ENCODE measurements around the gene SCAPER.

Gene SCAPER

DNA sequence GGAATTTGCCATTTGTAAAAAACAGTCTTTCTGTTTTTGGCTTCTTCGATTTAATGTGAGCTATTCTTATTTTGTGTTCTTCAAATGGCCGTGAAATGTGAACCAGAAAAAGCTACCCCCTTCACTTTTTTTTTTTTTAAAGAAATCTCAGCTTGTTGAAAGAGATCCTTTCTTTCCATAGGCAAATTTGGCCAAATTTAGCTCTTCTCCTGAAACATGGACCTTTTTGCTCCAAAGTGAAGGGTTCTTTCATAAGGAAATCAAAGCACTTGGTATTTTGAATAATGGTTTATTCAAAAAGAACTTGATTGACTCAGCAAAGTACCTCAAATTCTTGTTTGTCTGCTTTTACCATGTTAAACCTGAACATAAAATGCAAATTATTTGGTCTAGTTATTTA lies 36.5 kb upstream of the SCAPER start:
- no peak overlapping the region for H3K4me3 ChIP-seq (ENCODE audit: low read depth, low read length)
- POLR2A ChIA-PET, result interaction anchor here (0.6 to 0.9 kb wide), 4 partner anchors 8 to 605 kb away, joined by 3 to 4 read pairs (median 4); partner anchors contain the start of genes ISL2 and RCN2

More for the DNA sequence above, 36.5 kb upstream of the SCAPER start:
- CTCF ChIA-PET, result interaction anchor here (0.6 to 1.6 kb wide), 11 partner anchors 8 to 713 kb away, joined by 3 to 5 read pairs (median 4); no protein-coding TSS in a partner anchor
- H3K36me3 ChIP-seq (ENCODE audit: control insufficient read depth in 2 of 2, insufficient read depth in 1 of 2, low read length in 2 of 2), result peaks cover 56 to 66% of the 10 kb centered on the region in 2 experiments
- H3K9me3 ChIP-seq (ENCODE audit: control insufficient read depth, insufficient read depth, low read depth, low read length), result no peaks in the 10 kb centered on the region
- H3K4me1 ChIP-seq (ENCODE audit: control insufficient read depth, insufficient read depth, low read length), result no peaks in the 10 kb centered on the region
- TF ChIP-seq ZNF211 (tag by site-specific recombination; IDR thresholded peaks at IDR 0.05; ENCODE audit: low read depth) (no peak), KLF1 (tag by site-specific recombination; IDR thresholded peaks at IDR 0.05) (no peak), ZNF223 (tag by site-specific recombination; IDR thresholded peaks at IDR 0.05) (no peak), ZNF23 (tag by site-specific recombination; IDR thresholded peaks at IDR 0.05; ENCODE audit: borderline replicate concordance) (no peak), MYNN (tag by site-specific recombination; IDR thresholded peaks at IDR 0.05; ENCODE audit: borderline replicate concordance) (no peak), ZNF132 (tag by site-specific recombination; IDR thresholded peaks at IDR 0.05; ENCODE audit: borderline replicate concordance) (no peak), ZNF664 (tag by site-specific recombination; IDR thresholded peaks at IDR 0.05) (no peak), ZFHX2 (tag by site-specific recombination; conservative IDR thresholded peaks at IDR 0.05) (no peak), FEZF1 (tag by site-specific recombination; IDR thresholded peaks at IDR 0.05) (no peak), ZNF266 (tag by site-specific recombination; IDR thresholded peaks at IDR 0.05; ENCODE audit: low read depth) (no peak), ZNF174 (tag by site-specific recombination; IDR thresholded peaks at IDR 0.05) (no peak), ZNF830 (tag by site-specific recombination; IDR thresholded peaks at IDR 0.05; ENCODE audit: low read depth) (no peak)
- TF ChIP-seq, protein P1, sequence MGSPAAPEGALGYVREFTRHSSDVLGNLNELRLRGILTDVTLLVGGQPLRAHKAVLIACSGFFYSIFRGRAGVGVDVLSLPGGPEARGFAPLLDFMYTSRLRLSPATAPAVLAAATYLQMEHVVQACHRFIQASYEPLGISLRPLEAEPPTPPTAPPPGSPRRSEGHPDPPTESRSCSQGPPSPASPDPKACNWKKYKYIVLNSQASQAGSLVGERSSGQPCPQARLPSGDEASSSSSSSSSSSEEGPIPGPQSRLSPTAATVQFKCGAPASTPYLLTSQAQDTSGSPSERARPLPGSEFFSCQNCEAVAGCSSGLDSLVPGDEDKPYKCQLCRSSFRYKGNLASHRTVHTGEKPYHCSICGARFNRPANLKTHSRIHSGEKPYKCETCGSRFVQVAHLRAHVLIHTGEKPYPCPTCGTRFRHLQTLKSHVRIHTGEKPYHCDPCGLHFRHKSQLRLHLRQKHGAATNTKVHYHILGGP (tag by site-specific recombination; IDR thresholded peaks at IDR 0.05), result no peak
- TF ChIP-seq, protein P2, sequence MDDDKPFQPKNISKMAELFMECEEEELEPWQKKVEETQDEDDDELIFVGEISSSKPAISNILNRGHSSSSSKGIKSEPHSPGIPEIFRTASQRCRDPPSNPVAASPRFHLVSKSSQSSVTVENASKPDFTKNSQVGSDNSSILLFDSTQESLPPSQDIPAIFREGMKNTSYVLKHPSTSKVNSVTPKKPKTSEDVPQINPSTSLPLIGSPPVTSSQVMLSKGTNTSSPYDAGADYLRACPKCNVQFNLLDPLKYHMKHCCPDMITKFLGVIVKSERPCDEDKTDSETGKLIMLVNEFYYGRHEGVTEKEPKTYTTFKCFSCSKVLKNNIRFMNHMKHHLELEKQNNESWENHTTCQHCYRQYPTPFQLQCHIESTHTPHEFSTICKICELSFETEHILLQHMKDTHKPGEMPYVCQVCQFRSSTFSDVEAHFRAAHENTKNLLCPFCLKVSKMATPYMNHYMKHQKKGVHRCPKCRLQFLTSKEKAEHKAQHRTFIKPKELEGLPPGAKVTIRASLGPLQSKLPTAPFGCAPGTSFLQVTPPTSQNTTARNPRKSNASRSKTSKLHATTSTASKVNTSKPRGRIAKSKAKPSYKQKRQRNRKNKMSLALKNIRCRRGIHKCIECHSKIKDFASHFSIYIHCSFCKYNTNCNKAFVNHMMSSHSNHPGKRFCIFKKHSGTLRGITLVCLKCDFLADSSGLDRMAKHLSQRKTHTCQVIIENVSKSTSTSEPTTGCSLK (tag by site-specific recombination; IDR thresholded peaks at IDR 0.05), result no peak
- TF ChIP-seq, protein P3, sequence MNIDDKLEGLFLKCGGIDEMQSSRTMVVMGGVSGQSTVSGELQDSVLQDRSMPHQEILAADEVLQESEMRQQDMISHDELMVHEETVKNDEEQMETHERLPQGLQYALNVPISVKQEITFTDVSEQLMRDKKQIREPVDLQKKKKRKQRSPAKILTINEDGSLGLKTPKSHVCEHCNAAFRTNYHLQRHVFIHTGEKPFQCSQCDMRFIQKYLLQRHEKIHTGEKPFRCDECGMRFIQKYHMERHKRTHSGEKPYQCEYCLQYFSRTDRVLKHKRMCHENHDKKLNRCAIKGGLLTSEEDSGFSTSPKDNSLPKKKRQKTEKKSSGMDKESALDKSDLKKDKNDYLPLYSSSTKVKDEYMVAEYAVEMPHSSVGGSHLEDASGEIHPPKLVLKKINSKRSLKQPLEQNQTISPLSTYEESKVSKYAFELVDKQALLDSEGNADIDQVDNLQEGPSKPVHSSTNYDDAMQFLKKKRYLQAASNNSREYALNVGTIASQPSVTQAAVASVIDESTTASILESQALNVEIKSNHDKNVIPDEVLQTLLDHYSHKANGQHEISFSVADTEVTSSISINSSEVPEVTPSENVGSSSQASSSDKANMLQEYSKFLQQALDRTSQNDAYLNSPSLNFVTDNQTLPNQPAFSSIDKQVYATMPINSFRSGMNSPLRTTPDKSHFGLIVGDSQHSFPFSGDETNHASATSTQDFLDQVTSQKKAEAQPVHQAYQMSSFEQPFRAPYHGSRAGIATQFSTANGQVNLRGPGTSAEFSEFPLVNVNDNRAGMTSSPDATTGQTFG (tag by site-specific recombination; IDR thresholded peaks at IDR 0.05; ENCODE audit: borderline replicate concordance), result no peak
- TF ChIP-seq, protein P4, sequence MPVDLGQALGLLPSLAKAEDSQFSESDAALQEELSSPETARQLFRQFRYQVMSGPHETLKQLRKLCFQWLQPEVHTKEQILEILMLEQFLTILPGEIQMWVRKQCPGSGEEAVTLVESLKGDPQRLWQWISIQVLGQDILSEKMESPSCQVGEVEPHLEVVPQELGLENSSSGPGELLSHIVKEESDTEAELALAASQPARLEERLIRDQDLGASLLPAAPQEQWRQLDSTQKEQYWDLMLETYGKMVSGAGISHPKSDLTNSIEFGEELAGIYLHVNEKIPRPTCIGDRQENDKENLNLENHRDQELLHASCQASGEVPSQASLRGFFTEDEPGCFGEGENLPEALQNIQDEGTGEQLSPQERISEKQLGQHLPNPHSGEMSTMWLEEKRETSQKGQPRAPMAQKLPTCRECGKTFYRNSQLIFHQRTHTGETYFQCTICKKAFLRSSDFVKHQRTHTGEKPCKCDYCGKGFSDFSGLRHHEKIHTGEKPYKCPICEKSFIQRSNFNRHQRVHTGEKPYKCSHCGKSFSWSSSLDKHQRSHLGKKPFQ (tag by site-specific recombination; IDR thresholded peaks at IDR 0.05), result no peak
- TF ChIP-seq, protein P5, sequence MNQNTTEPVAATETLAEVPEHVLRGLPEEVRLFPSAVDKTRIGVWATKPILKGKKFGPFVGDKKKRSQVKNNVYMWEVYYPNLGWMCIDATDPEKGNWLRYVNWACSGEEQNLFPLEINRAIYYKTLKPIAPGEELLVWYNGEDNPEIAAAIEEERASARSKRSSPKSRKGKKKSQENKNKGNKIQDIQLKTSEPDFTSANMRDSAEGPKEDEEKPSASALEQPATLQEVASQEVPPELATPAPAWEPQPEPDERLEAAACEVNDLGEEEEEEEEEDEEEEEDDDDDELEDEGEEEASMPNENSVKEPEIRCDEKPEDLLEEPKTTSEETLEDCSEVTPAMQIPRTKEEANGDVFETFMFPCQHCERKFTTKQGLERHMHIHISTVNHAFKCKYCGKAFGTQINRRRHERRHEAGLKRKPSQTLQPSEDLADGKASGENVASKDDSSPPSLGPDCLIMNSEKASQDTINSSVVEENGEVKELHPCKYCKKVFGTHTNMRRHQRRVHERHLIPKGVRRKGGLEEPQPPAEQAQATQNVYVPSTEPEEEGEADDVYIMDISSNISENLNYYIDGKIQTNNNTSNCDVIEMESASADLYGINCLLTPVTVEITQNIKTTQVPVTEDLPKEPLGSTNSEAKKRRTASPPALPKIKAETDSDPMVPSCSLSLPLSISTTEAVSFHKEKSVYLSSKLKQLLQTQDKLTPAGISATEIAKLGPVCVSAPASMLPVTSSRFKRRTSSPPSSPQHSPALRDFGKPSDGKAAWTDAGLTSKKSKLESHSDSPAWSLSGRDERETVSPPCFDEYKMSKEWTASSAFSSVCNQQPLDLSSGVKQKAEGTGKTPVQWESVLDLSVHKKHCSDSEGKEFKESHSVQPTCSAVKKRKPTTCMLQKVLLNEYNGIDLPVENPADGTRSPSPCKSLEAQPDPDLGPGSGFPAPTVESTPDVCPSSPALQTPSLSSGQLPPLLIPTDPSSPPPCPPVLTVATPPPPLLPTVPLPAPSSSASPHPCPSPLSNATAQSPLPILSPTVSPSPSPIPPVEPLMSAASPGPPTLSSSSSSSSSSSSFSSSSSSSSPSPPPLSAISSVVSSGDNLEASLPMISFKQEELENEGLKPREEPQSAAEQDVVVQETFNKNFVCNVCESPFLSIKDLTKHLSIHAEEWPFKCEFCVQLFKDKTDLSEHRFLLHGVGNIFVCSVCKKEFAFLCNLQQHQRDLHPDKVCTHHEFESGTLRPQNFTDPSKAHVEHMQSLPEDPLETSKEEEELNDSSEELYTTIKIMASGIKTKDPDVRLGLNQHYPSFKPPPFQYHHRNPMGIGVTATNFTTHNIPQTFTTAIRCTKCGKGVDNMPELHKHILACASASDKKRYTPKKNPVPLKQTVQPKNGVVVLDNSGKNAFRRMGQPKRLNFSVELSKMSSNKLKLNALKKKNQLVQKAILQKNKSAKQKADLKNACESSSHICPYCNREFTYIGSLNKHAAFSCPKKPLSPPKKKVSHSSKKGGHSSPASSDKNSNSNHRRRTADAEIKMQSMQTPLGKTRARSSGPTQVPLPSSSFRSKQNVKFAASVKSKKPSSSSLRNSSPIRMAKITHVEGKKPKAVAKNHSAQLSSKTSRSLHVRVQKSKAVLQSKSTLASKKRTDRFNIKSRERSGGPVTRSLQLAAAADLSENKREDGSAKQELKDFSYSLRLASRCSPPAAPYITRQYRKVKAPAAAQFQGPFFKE (tag by site-specific recombination; IDR thresholded peaks at IDR 0.05; ENCODE audit: borderline replicate concordance), result no peak
- TF ChIP-seq, protein P6, sequence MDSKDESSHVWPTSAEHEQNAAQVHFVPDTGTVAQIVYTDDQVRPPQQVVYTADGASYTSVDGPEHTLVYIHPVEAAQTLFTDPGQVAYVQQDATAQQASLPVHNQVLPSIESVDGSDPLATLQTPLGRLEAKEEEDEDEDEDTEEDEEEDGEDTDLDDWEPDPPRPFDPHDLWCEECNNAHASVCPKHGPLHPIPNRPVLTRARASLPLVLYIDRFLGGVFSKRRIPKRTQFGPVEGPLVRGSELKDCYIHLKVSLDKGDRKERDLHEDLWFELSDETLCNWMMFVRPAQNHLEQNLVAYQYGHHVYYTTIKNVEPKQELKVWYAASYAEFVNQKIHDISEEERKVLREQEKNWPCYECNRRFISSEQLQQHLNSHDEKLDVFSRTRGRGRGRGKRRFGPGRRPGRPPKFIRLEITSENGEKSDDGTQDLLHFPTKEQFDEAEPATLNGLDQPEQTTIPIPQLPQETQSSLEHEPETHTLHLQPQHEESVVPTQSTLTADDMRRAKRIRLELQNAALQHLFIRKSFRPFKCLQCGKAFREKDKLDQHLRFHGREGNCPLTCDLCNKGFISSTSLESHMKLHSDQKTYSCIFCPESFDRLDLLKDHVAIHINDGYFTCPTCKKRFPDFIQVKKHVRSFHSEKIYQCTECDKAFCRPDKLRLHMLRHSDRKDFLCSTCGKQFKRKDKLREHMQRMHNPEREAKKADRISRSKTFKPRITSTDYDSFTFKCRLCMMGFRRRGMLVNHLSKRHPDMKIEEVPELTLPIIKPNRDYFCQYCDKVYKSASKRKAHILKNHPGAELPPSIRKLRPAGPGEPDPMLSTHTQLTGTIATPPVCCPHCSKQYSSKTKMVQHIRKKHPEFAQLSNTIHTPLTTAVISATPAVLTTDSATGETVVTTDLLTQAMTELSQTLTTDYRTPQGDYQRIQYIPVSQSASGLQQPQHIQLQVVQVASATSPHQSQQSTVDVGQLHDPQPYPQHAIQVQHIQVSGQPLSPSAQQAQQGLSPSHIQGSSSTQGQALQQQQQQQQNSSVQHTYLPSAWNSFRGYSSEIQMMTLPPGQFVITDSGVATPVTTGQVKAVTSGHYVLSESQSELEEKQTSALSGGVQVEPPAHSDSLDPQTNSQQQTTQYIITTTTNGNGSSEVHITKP (tag by site-specific recombination; IDR thresholded peaks at IDR 0.05), result no peak
- H3K27ac ChIP-seq (ENCODE audit: extremely low read depth, low read depth, low read length), result no peak overlapping the region

Data from HEK293 (cell line).